ENCODE data around the gene TACC2. TPM values are rescaled to one million over a fixed set of nuclear protein-coding genes. Genes with fewer than 3 reads are reported as not detected.

Gene TACC2
- total RNA-seq, 2 experiments from 2014 or later: not detected

GRCh38 chr10:122157451-122157850 is 168.5 kb downstream of the TACC2 start:
- no peaks in the 10 kb centered on the region for H3K4me1 Mint-ChIP-seq (ENCODE audit: low read depth)
- H3K27ac Mint-ChIP-seq: no peak overlapping the region
- intact Hi-C loops (cut with micrococcal nuclease): no loop called here
- H3K9me3 Mint-ChIP-seq: no peaks in the 10 kb centered on the region
- no peak overlapping the region for H3K4me3 Mint-ChIP-seq
- H3K36me3 Mint-ChIP-seq (ENCODE audit: low read depth): no peaks in the 10 kb centered on the region
- H3K27me3 Mint-ChIP-seq (ENCODE audit: low read depth): peaks cover 38% of the 10 kb centered on the region
- no peak for DNase-seq
- CTCF ChIA-PET: interaction anchor here (0.6 to 1.4 kb wide), 5 partner anchors 15 to 432 kb away, joined by 3 to 5 read pairs (median 3); partner anchors contain the start of gene BTBD16

GRCh38 chr10:122158362-122158761 is 169.4 kb downstream of the TACC2 start:
- no peak overlapping the region for H3K27ac Mint-ChIP-seq
- H3K36me3 Mint-ChIP-seq (ENCODE audit: low read depth): no peaks in the 10 kb centered on the region
- H3K27me3 Mint-ChIP-seq (ENCODE audit: low read depth): peaks cover 40% of the 10 kb centered on the region
- CTCF ChIA-PET: no interaction called here
- no peak overlapping the region for H3K4me3 Mint-ChIP-seq
- intact Hi-C loops (cut with micrococcal nuclease): no loop called here
- DNase-seq: no peak
- no peaks in the 10 kb centered on the region for H3K9me3 Mint-ChIP-seq
- no peaks in the 10 kb centered on the region for H3K4me1 Mint-ChIP-seq (ENCODE audit: low read depth)

GRCh38 chr10:122159141-122159970 is 170.4 kb downstream of the TACC2 start:
- Mint-ChIP-seq H3K4me1 (ENCODE audit: low read depth) (peaks cover 4% of the 10 kb centered on the region), H3K36me3 (ENCODE audit: low read depth) (no peaks in the 10 kb centered on the region), H3K27ac (no peak overlapping the region), H3K9me3 (no peaks in the 10 kb centered on the region), H3K4me3 (no peak overlapping the region), H3K27me3 (ENCODE audit: low read depth) (peaks cover 45% of the 10 kb centered on the region)
- CTCF ChIA-PET: no interaction called here
- no peak for DNase-seq
- intact Hi-C loops (cut with micrococcal nuclease): no loop called here

GRCh38 chr10:122161795-122162194 is 172.8 kb downstream of the TACC2 start:
- Mint-ChIP-seq H3K27ac (no peak overlapping the region), H3K27me3 (ENCODE audit: low read depth) (peaks cover 63% of the 10 kb centered on the region), H3K4me3 (no peak overlapping the region), H3K9me3 (no peaks in the 10 kb centered on the region), H3K4me1 (ENCODE audit: low read depth) (peaks cover 6% of the 10 kb centered on the region), H3K36me3 (ENCODE audit: low read depth) (no peaks in the 10 kb centered on the region)
- no peak for DNase-seq
- CTCF ChIA-PET: no interaction called here
- intact Hi-C loops (cut with micrococcal nuclease): no loop called here

- no peaks in the 10 kb centered on the region for H3K36me3 Mint-ChIP-seq (ENCODE audit: low read depth)
- intact Hi-C loops (cut with micrococcal nuclease): no loop called here
- H3K9me3 Mint-ChIP-seq: no peaks in the 10 kb centered on the region
- H3K27ac Mint-ChIP-seq: no peak overlapping the region
- peaks cover 67% of the 10 kb centered on the region for H3K27me3 Mint-ChIP-seq (ENCODE audit: low read depth)
- peaks cover 6% of the 10 kb centered on the region for H3K4me1 Mint-ChIP-seq (ENCODE audit: low read depth)
- DNase-seq: no peak
- CTCF ChIA-PET: no interaction called here
- no peak overlapping the region for H3K4me3 Mint-ChIP-seq
Observed at GRCh38 chr10:122162671-122163173, 173.8 kb downstream of the TACC2 start.

GRCh38 chr10:122163174-122164022 is 174.4 kb downstream of the TACC2 start:
- no peaks in the 10 kb centered on the region for H3K36me3 Mint-ChIP-seq (ENCODE audit: low read depth)
- CTCF ChIA-PET: no interaction called here

GRCh38 chr10:122164023-122164601 is 175.1 kb downstream of the TACC2 start:
- DNase-seq: no peak
- intact Hi-C loops (cut with micrococcal nuclease): no loop called here
- Mint-ChIP-seq H3K9me3 (no peaks in the 10 kb centered on the region), H3K27me3 (ENCODE audit: low read depth) (peaks cover 60% of the 10 kb centered on the region), H3K4me3 (no peak overlapping the region), H3K36me3 (ENCODE audit: low read depth) (no peaks in the 10 kb centered on the region), H3K4me1 (ENCODE audit: low read depth) (peaks cover 6% of the 10 kb centered on the region), H3K27ac (no peak overlapping the region)
- CTCF ChIA-PET: no interaction called here

More at GRCh38 chr10:122163174-122164022, 174.4 kb downstream of the TACC2 start:
- intact Hi-C loops (cut with micrococcal nuclease): no loop called here
- peaks cover 6% of the 10 kb centered on the region for H3K4me1 Mint-ChIP-seq (ENCODE audit: low read depth)
- no peak overlapping the region for H3K27ac Mint-ChIP-seq
- DNase-seq: no peak
- H3K27me3 Mint-ChIP-seq (ENCODE audit: low read depth): peaks cover 64% of the 10 kb centered on the region
- H3K9me3 Mint-ChIP-seq: no peaks in the 10 kb centered on the region
- no peak overlapping the region for H3K4me3 Mint-ChIP-seq

- intact Hi-C loops (cut with micrococcal nuclease): no loop called here
- CTCF ChIA-PET: no interaction called here
- Mint-ChIP-seq H3K27ac (no peak overlapping the region), H3K36me3 (ENCODE audit: low read depth) (no peaks in the 10 kb centered on the region), H3K4me3 (no peak overlapping the region), H3K9me3 (no peaks in the 10 kb centered on the region), H3K4me1 (ENCODE audit: low read depth) (peaks cover 6% of the 10 kb centered on the region), H3K27me3 (ENCODE audit: low read depth) (peaks cover 61% of the 10 kb centered on the region)
- DNase-seq: no peak
Observed at GRCh38 chr10:122164815-122165483, 176.0 kb downstream of the TACC2 start.

- peaks cover 56% of the 10 kb centered on the region for H3K27me3 Mint-ChIP-seq (ENCODE audit: low read depth)
- no peaks in the 10 kb centered on the region for H3K9me3 Mint-ChIP-seq
- H3K36me3 Mint-ChIP-seq (ENCODE audit: low read depth): no peaks in the 10 kb centered on the region
- no peak overlapping the region for H3K4me3 Mint-ChIP-seq
- H3K4me1 Mint-ChIP-seq (ENCODE audit: low read depth): peaks cover 6% of the 10 kb centered on the region
- intact Hi-C loops (cut with micrococcal nuclease): no loop called here
- CTCF ChIA-PET: no interaction called here
- no peak for DNase-seq
- no peak overlapping the region for H3K27ac Mint-ChIP-seq
Observed at GRCh38 chr10:122165484-122166276, 176.7 kb downstream of the TACC2 start.

GRCh38 chr10:122168101-122168500 is 179.1 kb downstream of the TACC2 start:
- Mint-ChIP-seq H3K27ac (no peak overlapping the region), H3K36me3 (ENCODE audit: low read depth) (no peaks in the 10 kb centered on the region), H3K4me3 (no peak overlapping the region), H3K4me1 (ENCODE audit: low read depth) (peaks cover 6% of the 10 kb centered on the region), H3K27me3 (ENCODE audit: low read depth) (peaks cover 37% of the 10 kb centered on the region), H3K9me3 (no peaks in the 10 kb centered on the region)
- CTCF ChIA-PET: interaction anchor here (0.7 kb wide), 1 partner anchor 431 kb away, joined by 6 read pairs; no protein-coding TSS in a partner anchor
- intact Hi-C loops (cut with micrococcal nuclease): no loop called here
- DNase-seq: no peak

GRCh38 chr10:122168598-122169394 is 179.8 kb downstream of the TACC2 start:
- no peak overlapping the region for H3K4me3 Mint-ChIP-seq
- no peak for DNase-seq
- intact Hi-C loops (cut with micrococcal nuclease): no loop called here
- no peak overlapping the region for H3K27ac Mint-ChIP-seq
- no peaks in the 10 kb centered on the region for H3K36me3 Mint-ChIP-seq (ENCODE audit: low read depth)
- H3K4me1 Mint-ChIP-seq (ENCODE audit: low read depth): peaks cover 6% of the 10 kb centered on the region
- peaks cover 37% of the 10 kb centered on the region for H3K27me3 Mint-ChIP-seq (ENCODE audit: low read depth)
- no peaks in the 10 kb centered on the region for H3K9me3 Mint-ChIP-seq
- CTCF ChIA-PET: interaction anchor here (0.7 kb wide), 1 partner anchor 430 kb away, joined by 6 read pairs; no protein-coding TSS in a partner anchor
